ENCODE measurements around the gene PRICKLE4.

DNA sequence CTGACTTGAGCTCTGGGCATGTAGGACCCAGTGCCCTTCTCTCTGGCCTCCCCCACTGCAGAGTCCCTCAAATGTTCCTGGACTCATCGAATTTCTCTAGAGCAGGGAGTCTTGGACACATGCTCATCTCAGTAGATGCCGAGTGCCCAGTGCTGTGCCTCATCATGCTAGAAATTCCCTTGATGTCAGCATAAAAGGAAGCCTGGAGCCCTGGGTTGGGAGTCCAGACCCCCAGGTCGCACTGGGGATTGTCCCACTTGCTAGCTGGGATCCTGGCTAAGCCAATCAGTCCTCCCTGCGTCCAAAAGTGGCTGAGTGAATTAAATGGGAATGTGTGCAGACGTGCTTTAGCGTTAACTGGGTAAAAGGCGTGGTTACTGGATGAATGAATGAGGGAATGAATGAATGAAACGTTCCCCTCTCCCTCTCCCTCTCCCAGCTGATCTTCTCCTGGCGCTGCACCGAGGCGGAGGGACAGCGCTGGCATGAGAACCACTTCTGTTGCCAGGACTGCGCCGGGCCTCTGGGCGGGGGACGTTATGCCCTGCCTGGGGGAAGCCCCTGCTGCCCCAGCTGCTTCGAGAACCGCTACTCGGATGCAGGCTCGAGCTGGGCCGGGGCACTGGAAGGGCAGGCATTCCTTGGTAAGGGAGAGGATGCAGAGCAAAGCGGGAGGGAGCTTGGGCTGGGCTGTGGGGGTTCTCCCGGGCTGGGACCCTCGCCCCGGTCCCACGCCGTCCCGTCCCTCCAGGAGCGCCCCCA lies 5.3 kb downstream of the PRICKLE4 start:
- TF ChIP-seq ARNTL (CRISPR knock-in tag; IDR thresholded peaks at IDR 0.05; ENCODE audit: borderline replicate concordance, low read depth) (no peak), OSR1 (CRISPR knock-in tag; IDR thresholded peaks at IDR 0.05) (no peak), CSDC2 (CRISPR knock-in tag; IDR thresholded peaks at IDR 0.05) (no peak), ESRRG (CRISPR knock-in tag; IDR thresholded peaks at IDR 0.05) (no peak), PPARA (CRISPR knock-in tag; IDR thresholded peaks at IDR 0.05; ENCODE audit: borderline replicate concordance) (no peak), ZFP3 (CRISPR knock-in tag; IDR thresholded peaks at IDR 0.05) (no peak), ZNF565 (CRISPR knock-in tag; conservative IDR thresholded peaks at IDR 0.05; ENCODE audit: low read depth) (no peak), GLIS3 (CRISPR knock-in tag; IDR thresholded peaks at IDR 0.05) (no peak)
- TF ChIP-seq, protein P1, sequence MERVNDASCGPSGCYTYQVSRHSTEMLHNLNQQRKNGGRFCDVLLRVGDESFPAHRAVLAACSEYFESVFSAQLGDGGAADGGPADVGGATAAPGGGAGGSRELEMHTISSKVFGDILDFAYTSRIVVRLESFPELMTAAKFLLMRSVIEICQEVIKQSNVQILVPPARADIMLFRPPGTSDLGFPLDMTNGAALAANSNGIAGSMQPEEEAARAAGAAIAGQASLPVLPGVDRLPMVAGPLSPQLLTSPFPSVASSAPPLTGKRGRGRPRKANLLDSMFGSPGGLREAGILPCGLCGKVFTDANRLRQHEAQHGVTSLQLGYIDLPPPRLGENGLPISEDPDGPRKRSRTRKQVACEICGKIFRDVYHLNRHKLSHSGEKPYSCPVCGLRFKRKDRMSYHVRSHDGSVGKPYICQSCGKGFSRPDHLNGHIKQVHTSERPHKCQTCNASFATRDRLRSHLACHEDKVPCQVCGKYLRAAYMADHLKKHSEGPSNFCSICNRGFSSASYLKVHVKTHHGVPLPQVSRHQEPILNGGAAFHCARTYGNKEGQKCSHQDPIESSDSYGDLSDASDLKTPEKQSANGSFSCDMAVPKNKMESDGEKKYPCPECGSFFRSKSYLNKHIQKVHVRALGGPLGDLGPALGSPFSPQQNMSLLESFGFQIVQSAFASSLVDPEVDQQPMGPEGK (CRISPR knock-in tag; IDR thresholded peaks at IDR 0.05; ENCODE audit: borderline replicate concordance) = no peak
- TF ChIP-seq, protein P2, sequence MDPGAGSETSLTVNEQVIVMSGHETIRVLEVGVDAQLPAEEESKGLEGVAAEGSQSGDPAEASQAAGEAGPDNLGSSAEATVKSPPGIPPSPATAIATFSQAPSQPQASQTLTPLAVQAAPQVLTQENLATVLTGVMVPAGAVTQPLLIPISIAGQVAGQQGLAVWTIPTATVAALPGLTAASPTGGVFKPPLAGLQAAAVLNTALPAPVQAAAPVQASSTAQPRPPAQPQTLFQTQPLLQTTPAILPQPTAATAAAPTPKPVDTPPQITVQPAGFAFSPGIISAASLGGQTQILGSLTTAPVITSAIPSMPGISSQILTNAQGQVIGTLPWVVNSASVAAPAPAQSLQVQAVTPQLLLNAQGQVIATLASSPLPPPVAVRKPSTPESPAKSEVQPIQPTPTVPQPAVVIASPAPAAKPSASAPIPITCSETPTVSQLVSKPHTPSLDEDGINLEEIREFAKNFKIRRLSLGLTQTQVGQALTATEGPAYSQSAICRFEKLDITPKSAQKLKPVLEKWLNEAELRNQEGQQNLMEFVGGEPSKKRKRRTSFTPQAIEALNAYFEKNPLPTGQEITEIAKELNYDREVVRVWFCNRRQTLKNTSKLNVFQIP (CRISPR knock-in tag; IDR thresholded peaks at IDR 0.05; ENCODE audit: borderline replicate concordance, low read depth) = no peak
- TF ChIP-seq, protein P3, sequence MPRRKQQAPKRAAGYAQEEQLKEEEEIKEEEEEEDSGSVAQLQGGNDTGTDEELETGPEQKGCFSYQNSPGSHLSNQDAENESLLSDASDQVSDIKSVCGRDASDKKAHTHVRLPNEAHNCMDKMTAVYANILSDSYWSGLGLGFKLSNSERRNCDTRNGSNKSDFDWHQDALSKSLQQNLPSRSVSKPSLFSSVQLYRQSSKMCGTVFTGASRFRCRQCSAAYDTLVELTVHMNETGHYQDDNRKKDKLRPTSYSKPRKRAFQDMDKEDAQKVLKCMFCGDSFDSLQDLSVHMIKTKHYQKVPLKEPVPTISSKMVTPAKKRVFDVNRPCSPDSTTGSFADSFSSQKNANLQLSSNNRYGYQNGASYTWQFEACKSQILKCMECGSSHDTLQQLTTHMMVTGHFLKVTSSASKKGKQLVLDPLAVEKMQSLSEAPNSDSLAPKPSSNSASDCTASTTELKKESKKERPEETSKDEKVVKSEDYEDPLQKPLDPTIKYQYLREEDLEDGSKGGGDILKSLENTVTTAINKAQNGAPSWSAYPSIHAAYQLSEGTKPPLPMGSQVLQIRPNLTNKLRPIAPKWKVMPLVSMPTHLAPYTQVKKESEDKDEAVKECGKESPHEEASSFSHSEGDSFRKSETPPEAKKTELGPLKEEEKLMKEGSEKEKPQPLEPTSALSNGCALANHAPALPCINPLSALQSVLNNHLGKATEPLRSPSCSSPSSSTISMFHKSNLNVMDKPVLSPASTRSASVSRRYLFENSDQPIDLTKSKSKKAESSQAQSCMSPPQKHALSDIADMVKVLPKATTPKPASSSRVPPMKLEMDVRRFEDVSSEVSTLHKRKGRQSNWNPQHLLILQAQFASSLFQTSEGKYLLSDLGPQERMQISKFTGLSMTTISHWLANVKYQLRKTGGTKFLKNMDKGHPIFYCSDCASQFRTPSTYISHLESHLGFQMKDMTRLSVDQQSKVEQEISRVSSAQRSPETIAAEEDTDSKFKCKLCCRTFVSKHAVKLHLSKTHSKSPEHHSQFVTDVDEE (CRISPR knock-in tag; IDR thresholded peaks at IDR 0.05) = no peak
- TF ChIP-seq, protein P4, sequence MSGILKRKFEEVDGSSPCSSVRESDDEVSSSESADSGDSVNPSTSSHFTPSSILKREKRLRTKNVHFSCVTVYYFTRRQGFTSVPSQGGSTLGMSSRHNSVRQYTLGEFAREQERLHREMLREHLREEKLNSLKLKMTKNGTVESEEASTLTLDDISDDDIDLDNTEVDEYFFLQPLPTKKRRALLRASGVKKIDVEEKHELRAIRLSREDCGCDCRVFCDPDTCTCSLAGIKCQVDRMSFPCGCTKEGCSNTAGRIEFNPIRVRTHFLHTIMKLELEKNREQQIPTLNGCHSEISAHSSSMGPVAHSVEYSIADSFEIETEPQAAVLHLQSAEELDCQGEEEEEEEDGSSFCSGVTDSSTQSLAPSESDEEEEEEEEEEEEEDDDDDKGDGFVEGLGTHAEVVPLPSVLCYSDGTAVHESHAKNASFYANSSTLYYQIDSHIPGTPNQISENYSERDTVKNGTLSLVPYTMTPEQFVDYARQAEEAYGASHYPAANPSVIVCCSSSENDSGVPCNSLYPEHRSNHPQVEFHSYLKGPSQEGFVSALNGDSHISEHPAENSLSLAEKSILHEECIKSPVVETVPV (CRISPR knock-in tag; IDR thresholded peaks at IDR 0.05) = no peak
- TF ChIP-seq, protein P5, sequence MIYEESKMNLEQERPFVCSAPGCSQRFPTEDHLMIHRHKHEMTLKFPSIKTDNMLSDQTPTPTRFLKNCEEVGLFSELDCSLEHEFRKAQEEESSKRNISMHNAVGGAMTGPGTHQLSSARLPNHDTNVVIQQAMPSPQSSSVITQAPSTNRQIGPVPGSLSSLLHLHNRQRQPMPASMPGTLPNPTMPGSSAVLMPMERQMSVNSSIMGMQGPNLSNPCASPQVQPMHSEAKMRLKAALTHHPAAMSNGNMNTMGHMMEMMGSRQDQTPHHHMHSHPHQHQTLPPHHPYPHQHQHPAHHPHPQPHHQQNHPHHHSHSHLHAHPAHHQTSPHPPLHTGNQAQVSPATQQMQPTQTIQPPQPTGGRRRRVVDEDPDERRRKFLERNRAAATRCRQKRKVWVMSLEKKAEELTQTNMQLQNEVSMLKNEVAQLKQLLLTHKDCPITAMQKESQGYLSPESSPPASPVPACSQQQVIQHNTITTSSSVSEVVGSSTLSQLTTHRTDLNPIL (CRISPR knock-in tag; IDR thresholded peaks at IDR 0.05; ENCODE audit: low read depth) = no peak
